HFFc6 (cell line): ENCODE data around the gene BLVRB. TPM values are rescaled to one million over a fixed set of nuclear protein-coding genes. Genes with fewer than 3 reads are reported as not detected.

ENCODE experiments used
- DNase-seq: peaks from one replicate; pipeline ENCODE4 v3.0.0-alpha.2; 2018
- H3K27ac Mint-ChIP-seq: 2 replicates; pipeline ENCODE4 v1.8.0; 2020; ENCODE audit warnings: mild to moderate bottlenecking, mixed read lengths
- H3K27me3 Mint-ChIP-seq: 2 replicates; pipeline ENCODE4 v1.8.0; 2021; ENCODE audit warnings: mild to moderate bottlenecking, moderate library complexity, mixed read lengths; ENCODE audit not compliant: insufficient read depth
- H3K36me3 Mint-ChIP-seq: 2 replicates; pipeline ENCODE4 v1.8.0; 2021; ENCODE audit warnings: low read depth, mixed read lengths
- H3K4me1 Mint-ChIP-seq: 2 replicates; pipeline ENCODE4 v1.8.0; 2020; ENCODE audit warnings: low read depth, mixed read lengths
- H3K4me3 Mint-ChIP-seq: 2 replicates; pipeline ENCODE4 v1.8.0; 2020; ENCODE audit warnings: mild to moderate bottlenecking, moderate library complexity, mixed read lengths
- H3K9me3 Mint-ChIP-seq: 2 replicates; pipeline ENCODE4 v1.8.0; 2020; ENCODE audit warnings: mild to moderate bottlenecking, mixed read lengths
- CTCF ChIP-seq: fragments of 200-600 bp; sonication (generic); IDR thresholded peaks from 2 replicates; pipeline ENCODE4 v1.5.0; 2021; ENCODE audit warnings: antibody characterized with exemption, mild to moderate bottlenecking
- total RNA-seq, 6 experiments: library from RNA; stranded (reverse); fragmentation: NEBNext Ultra II Directional; extraction: Animal tissue kit (Norgen Biotek cat#: 25700); gene quantifications; 2 replicates in 1 of 6; 3 replicates in 5 of 6; pipeline ENCODE4 v1.2.3, GENCODE V29; 2021

The BLVRB gene
- total RNA-seq, 6 experiments from 2014 or later: 35.3 to 55.7 (median 52.5) TPM

GRCh38 chr19:40474737-40475136 lies 9.2 kb upstream of the BLVRB start:
- Mint-ChIP-seq H3K36me3 (no peaks in the 10 kb centered on the region), H3K4me1 (no peaks in the 10 kb centered on the region), H3K27me3 (peaks cover 6% of the 10 kb centered on the region), H3K4me3 (no peak overlapping the region), H3K9me3 (no peaks in the 10 kb centered on the region), H3K27ac (no peak overlapping the region)
- no peak for DNase-seq
- TF ChIP-seq CTCF: no peak

DNA sequence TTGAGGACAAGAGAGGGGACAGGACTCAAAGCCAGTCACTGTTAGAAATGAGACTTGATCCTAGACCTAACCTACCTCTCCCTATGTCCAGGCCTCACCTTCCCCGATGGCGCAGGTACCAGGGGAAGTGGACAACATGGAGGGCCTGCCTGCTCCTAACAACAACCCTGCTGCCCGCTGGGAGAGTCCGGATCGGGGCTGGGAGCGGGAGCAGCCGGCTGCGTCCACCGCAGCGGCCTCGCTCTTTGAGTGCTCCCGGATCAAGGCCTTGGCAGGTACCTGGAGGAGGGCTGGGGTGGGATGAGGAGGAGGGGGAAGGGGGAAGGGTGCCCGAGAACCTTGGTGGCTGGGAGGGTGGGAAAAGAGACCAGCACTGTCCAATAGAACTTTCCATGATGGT lies 7.0 kb upstream of the BLVRB start:
- no peak overlapping the region for H3K4me3 Mint-ChIP-seq
- no peaks in the 10 kb centered on the region for H3K9me3 Mint-ChIP-seq

GRCh38 chr19:40471111-40471510 lies 5.6 kb upstream of the BLVRB start:
- Mint-ChIP-seq H3K27ac (no peak overlapping the region), H3K27me3 (peaks cover 12% of the 10 kb centered on the region), H3K9me3 (no peaks in the 10 kb centered on the region), H3K36me3 (peaks cover 5% of the 10 kb centered on the region; the same call in 1 of the 2 replicates), H3K4me1 (peaks cover 7% of the 10 kb centered on the region), H3K4me3 (no peak overlapping the region)
- no peak for DNase-seq
- no peak for TF ChIP-seq CTCF

More for the DNA sequence above, 7.0 kb upstream of the BLVRB start:
- DNase-seq: no peak
- Mint-ChIP-seq H3K27me3 (peaks cover 13% of the 10 kb centered on the region), H3K27ac (no peak overlapping the region), H3K36me3 (no peaks in the 10 kb centered on the region), H3K4me1 (no peaks in the 10 kb centered on the region)
- TF ChIP-seq CTCF: no peak

DNA sequence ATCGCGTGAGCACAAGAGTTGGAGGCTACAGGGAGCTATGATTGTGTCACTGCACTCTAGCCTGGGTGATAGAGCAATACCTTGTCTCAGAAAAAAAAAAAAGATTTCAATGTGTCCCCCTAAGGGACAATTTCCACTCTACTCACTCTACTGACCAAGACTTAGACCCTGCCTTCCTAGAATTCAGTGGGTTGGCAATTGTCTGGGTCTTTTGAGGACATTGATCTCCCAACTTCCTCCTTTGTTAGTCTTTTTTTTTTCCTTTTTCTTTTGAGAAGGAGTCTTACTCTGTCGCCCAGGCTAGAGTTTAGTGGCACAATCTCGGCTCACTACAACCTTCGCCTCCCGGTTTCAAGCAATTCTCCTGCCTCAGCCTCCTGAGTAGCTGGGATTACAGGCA lies 3.5 kb upstream of the BLVRB start:
- Mint-ChIP-seq H3K4me3 (no peak overlapping the region), H3K36me3 (peaks cover 5% of the 10 kb centered on the region; the same call in 1 of the 2 replicates), H3K27me3 (peaks cover 13% of the 10 kb centered on the region), H3K4me1 (peaks cover 24% of the 10 kb centered on the region), H3K27ac (no peak overlapping the region), H3K9me3 (no peaks in the 10 kb centered on the region)
- TF ChIP-seq CTCF: no peak
- DNase-seq: no peak

DNA sequence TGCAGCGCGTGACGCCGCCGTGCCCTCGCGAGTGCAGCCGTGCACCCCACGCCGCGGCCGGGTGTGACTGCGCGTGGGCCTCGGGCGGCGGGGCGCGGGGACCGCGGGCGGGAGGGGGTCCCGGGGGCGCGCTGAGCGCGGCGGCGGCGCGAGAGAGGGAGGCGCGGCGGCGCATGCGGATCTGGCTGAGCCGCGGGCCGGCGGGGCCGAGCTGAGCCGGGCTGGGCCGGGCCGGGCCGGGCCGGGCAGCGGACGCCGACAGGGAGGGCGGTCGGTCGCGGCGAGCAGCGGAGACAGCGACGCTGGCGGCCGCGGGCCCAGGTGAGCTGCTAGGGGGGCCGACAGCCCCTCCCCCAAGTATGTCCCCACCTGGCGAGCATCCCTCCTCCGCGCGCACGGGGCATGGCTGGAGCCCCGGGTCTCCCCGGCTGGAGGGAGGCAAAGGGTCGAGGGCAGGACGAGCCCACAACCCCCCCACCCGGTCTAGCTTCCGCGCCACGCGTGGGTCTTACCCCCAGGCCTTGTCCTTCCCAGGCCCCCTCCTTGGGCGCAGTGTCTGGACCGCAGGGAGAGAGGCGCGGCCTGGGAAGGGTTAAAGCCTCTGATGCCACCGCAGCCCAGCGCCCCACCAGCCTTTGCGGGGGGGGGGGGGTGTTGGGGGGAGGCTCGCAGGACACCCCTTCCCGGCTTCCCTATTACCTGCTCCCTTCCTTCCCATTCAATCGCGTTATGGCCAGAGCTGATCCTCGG lies 1.6 kb upstream of the BLVRB start, which contains the start of gene SPTBN4:
Gene SPTBN4 (plus strand): TSS at position 17 of the 750 bp plus-strand sequence. CDS start 5,621 bp downstream, outside the sequence.
- Mint-ChIP-seq H3K4me1 (peaks cover 25% of the 10 kb centered on the region), H3K27me3 (peaks cover 13% of the 10 kb centered on the region), H3K4me3 (peak within 1 kb of the TSS; percentile 95), H3K36me3 (peaks cover 5% of the 10 kb centered on the region; the same call in 1 of the 2 replicates), H3K27ac (peak within 1 kb of the TSS; percentile 46), H3K9me3 (no peaks in the 10 kb centered on the region)
- no peak for DNase-seq
- TF ChIP-seq CTCF: no peak
